ENCODE measurements around the gene SCAPER. TPM values are rescaled to one million over a fixed set of nuclear protein-coding genes. Genes with fewer than 3 reads are reported as not detected.

Gene SCAPER
- total RNA-seq, 2 experiments from 2014 or later = 10.4 to 22.3 TPM

DNA sequence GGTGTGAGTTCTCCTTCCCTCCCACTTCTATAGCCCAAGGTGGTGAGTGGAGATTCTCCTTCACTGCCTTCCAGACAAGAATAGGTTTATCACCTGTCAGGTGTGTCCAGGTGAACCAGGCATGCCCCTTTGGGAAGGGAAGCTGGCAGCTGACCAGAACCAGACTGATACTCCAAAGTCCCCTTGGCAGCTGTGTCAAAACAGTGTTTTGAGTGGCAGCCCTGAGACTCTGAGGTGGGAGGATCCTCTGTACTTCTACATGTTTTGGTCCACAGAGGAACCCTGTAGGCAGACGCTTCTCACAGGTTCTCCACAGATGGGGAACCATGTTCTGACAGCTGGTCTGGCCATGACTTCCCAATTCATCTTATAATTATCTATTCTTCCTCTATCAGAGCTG, 538.4 kb downstream of the SCAPER start:
- no peaks in the 10 kb centered on the region for H3K79me2 ChIP-seq (ENCODE audit: insufficient read depth, low read depth, low read length)
- no peak overlapping the region for H3K4me2 ChIP-seq (ENCODE audit: low read length)
- intact Hi-C loops (cut with micrococcal nuclease; ENCODE audit: unreplicated experiment) = no loop called here
- ChIA-PET CTCF (ENCODE audit: unreplicated experiment) (no interaction called here), POLR2A (no interaction called here)
- H3K9me3 ChIP-seq (ENCODE audit: low read length) = no peaks in the 10 kb centered on the region
- H3K36me3 ChIP-seq (ENCODE audit: insufficient read depth, low read length) = no peaks in the 10 kb centered on the region
- TF ChIP-seq EZH2phosphoT487 (IDR thresholded peaks at IDR 0.05; ENCODE audit: borderline replicate concordance, low read depth, low read length) (no peak), CTCF (conservative IDR thresholded peaks at IDR 0.05; ENCODE audit: low read length) (no peak)
- DNase-seq (ENCODE audit: low spot score) = no peak
- H3K27ac ChIP-seq (ENCODE audit: low read depth, low read length, poor library complexity, severe bottlenecking) = no peak overlapping the region
- no peaks in the 10 kb centered on the region for H3K9me2 ChIP-seq (ENCODE audit: insufficient read depth, low read length)
- H3K4me1 ChIP-seq (ENCODE audit: insufficient read depth, low read length, poor library complexity, severe bottlenecking) = no peaks in the 10 kb centered on the region
- no TSS peak for BruUV-seq (replicated peaks)
- H4K20me1 ChIP-seq (ENCODE audit: insufficient read depth, low read length) = no peaks in the 10 kb centered on the region
- H2AFZ ChIP-seq (ENCODE audit: low read length) = no peak overlapping the region
- H3K4me3 ChIP-seq (ENCODE audit: low read depth, low read length, poor library complexity, severe bottlenecking) = no peak overlapping the region

GRCh38 chr15:76363251-76363650, 541.9 kb downstream of the SCAPER start:
- no peaks in the 10 kb centered on the region for H3K36me3 ChIP-seq (ENCODE audit: insufficient read depth, low read length)
- ChIA-PET POLR2A (interaction anchor here (0.6 kb wide), 1 partner anchor 8 kb away, joined by 3 read pairs; no protein-coding TSS in a partner anchor), CTCF (ENCODE audit: unreplicated experiment) (no interaction called here)
- no TSS peak for BruUV-seq (replicated peaks)
- TF ChIP-seq EZH2phosphoT487 (IDR thresholded peaks at IDR 0.05; ENCODE audit: borderline replicate concordance, low read depth, low read length) (no peak), CTCF (conservative IDR thresholded peaks at IDR 0.05; ENCODE audit: low read length) (no peak)
- no peaks in the 10 kb centered on the region for H3K4me1 ChIP-seq (ENCODE audit: insufficient read depth, low read length, poor library complexity, severe bottlenecking)
- no peak overlapping the region for H3K4me2 ChIP-seq (ENCODE audit: low read length)
- intact Hi-C loops (cut with micrococcal nuclease; ENCODE audit: unreplicated experiment) = no loop called here
- no peaks in the 10 kb centered on the region for H3K79me2 ChIP-seq (ENCODE audit: insufficient read depth, low read depth, low read length)
- no peak for DNase-seq (ENCODE audit: low spot score)
- H3K9me2 ChIP-seq (ENCODE audit: insufficient read depth, low read length) = no peaks in the 10 kb centered on the region
- no peak overlapping the region for H3K27ac ChIP-seq (ENCODE audit: low read depth, low read length, poor library complexity, severe bottlenecking)
- no peak overlapping the region for H2AFZ ChIP-seq (ENCODE audit: low read length)
- H3K9me3 ChIP-seq (ENCODE audit: low read length) = no peaks in the 10 kb centered on the region
- no peak overlapping the region for H3K4me3 ChIP-seq (ENCODE audit: low read depth, low read length, poor library complexity, severe bottlenecking)
- H4K20me1 ChIP-seq (ENCODE audit: insufficient read depth, low read length) = no peaks in the 10 kb centered on the region

- no peak overlapping the region for H3K27ac ChIP-seq (ENCODE audit: low read depth, low read length, poor library complexity, severe bottlenecking)
- no peak for TF ChIP-seq CTCF (conservative IDR thresholded peaks at IDR 0.05; ENCODE audit: low read length)
- no peak for TF ChIP-seq EZH2phosphoT487 (IDR thresholded peaks at IDR 0.05; ENCODE audit: borderline replicate concordance, low read depth, low read length)
- H3K36me3 ChIP-seq (ENCODE audit: insufficient read depth, low read length) = no peaks in the 10 kb centered on the region
- no peak overlapping the region for H2AFZ ChIP-seq (ENCODE audit: low read length)
- CTCF ChIA-PET (ENCODE audit: unreplicated experiment) = no interaction called here
- H3K79me2 ChIP-seq (ENCODE audit: insufficient read depth, low read depth, low read length) = no peaks in the 10 kb centered on the region
- DNase-seq (ENCODE audit: low spot score) = no peak
- no peaks in the 10 kb centered on the region for H3K4me1 ChIP-seq (ENCODE audit: insufficient read depth, low read length, poor library complexity, severe bottlenecking)
- no peak overlapping the region for H3K4me3 ChIP-seq (ENCODE audit: low read depth, low read length, poor library complexity, severe bottlenecking)
- H4K20me1 ChIP-seq (ENCODE audit: insufficient read depth, low read length) = no peaks in the 10 kb centered on the region
- no TSS peak for BruUV-seq (replicated peaks)
- H3K9me3 ChIP-seq (ENCODE audit: low read length) = no peaks in the 10 kb centered on the region
- POLR2A ChIA-PET = no interaction called here
- H3K9me2 ChIP-seq (ENCODE audit: insufficient read depth, low read length) = no peaks in the 10 kb centered on the region
- no peak overlapping the region for H3K4me2 ChIP-seq (ENCODE audit: low read length)
- intact Hi-C loops (cut with micrococcal nuclease; ENCODE audit: unreplicated experiment) = no loop called here
Measured at GRCh38 chr15:76360416-76360815, 544.7 kb downstream of the SCAPER start.

All from OCI-LY7 (cell line).